GM18498 (cell line): ENCODE data around the gene EVA1A.
"Not testable (repeated sequence)": the region's sequence is repeated elsewhere in the genome, so short reads cannot be mapped to it uniquely, and the experiment has no call there.

ENCODE experiments used
- ATAC-seq: cut with Tn5 transposase; IDR thresholded peaks from one replicate; pipeline ENCODE4 v1.9.1; 2021; ENCODE audit warnings: mild to moderate bottlenecking, moderate library complexity; ENCODE audit not compliant: unreplicated experiment

The EVA1A gene

GRCh38 chr2:75489721-75490120 is 71.0 kb downstream of the EVA1A start:
- no peak for ATAC-seq

GRCh38 chr2:75488157-75488556 is 72.6 kb downstream of the EVA1A start:
- no peak for ATAC-seq

GRCh38 chr2:75486735-75487134 is 74.0 kb downstream of the EVA1A start:
- ATAC-seq: not testable (repeated sequence)

- ATAC-seq: no peak
Measured at GRCh38 chr2:75484840-75485239, 75.9 kb downstream of the EVA1A start.

- ATAC-seq: no peak
Measured at GRCh38 chr2:75483878-75484277, 76.9 kb downstream of the EVA1A start.

GRCh38 chr2:75482398-75482797 is 78.3 kb downstream of the EVA1A start:
- ATAC-seq: no peak

- ATAC-seq: no peak
Measured at GRCh38 chr2:75480971-75481836, 79.5 kb downstream of the EVA1A start.

GRCh38 chr2:75477696-75478095 is 83.0 kb downstream of the EVA1A start:
- not testable (repeated sequence) for ATAC-seq

GRCh38 chr2:75476761-75477160 is 84.0 kb downstream of the EVA1A start:
- no peak for ATAC-seq

GRCh38 chr2:75475976-75476375 is 84.8 kb downstream of the EVA1A start:
- ATAC-seq: no peak

- no peak for ATAC-seq
Measured at GRCh38 chr2:75475049-75475448, 85.7 kb downstream of the EVA1A start.

GRCh38 chr2:75474115-75474514 is 86.6 kb downstream of the EVA1A start:
- ATAC-seq: no peak

- no peak for ATAC-seq
Measured at GRCh38 chr2:75466708-75467311, 93.9 kb downstream of the EVA1A start.

- no peak for ATAC-seq
Measured at GRCh38 chr2:75465317-75465984, 95.3 kb downstream of the EVA1A start.

- ATAC-seq: no peak
Measured at GRCh38 chr2:75464348-75464946, 96.3 kb downstream of the EVA1A start.

GRCh38 chr2:75462721-75463120 is 98.0 kb downstream of the EVA1A start:
- no peak for ATAC-seq

GRCh38 chr2:75462206-75462605 is 98.5 kb downstream of the EVA1A start:
- no peak for ATAC-seq

- no peak for ATAC-seq
Measured at GRCh38 chr2:75460630-75461029, 100.1 kb downstream of the EVA1A start.

- no peak for ATAC-seq
Measured at GRCh38 chr2:75459565-75460310, 101.0 kb downstream of the EVA1A start.

- no peak for ATAC-seq
Measured at GRCh38 chr2:75458201-75458600, 102.5 kb downstream of the EVA1A start.

- ATAC-seq: no peak
Measured at GRCh38 chr2:75456825-75457224, 103.9 kb downstream of the EVA1A start.
